Tibial nerve (tissue), 4 donors: ENCODE results near the gene SPTLC1.

Source experiments
- CTCF ChIP-seq, 5 experiments: fragments of 200-600 bp in 3 of 5; fragments of 450-650 bp in 2 of 5; sonication (generic) in 3 of 5; IDR thresholded peaks; one replicate each; pipeline ENCODE4 v1.5.1; 2016 to 2019; ENCODE audit warnings: antibody characterized with exemption in 5 of 5, mild to moderate bottlenecking in 3 of 5, moderate library complexity in 2 of 5
- EP300 ChIP-seq, 2 donors: sonication (generic); formaldehyde crosslinking; IDR thresholded peaks; one replicate each; pipeline ENCODE4 v1.6.1; 2017; ENCODE audit warnings: antibody characterized with exemption in 2 of 2, mild to moderate bottlenecking in 1 of 2
- POLR2A ChIP-seq, 2 donors: fragments of 450-650 bp; IDR thresholded peaks; one replicate each; pipeline ENCODE4 v1.6.1; 2017; ENCODE audit warnings: antibody characterized with exemption in 2 of 2, mild to moderate bottlenecking in 2 of 2, moderate library complexity in 2 of 2

- TF ChIP-seq CTCF (IDR thresholded peaks at IDR 0.05) (peak; percentile 79 to 91 (median 85)), POLR2A (IDR thresholded peaks at IDR 0.05) (no peak), EP300 (IDR thresholded peaks at IDR 0.05) (no peak)
Measured at GRCh38 chr9:92138157-92138959, 23.1 kb upstream of the SPTLC1 start.
